GM18517 (cell line): ENCODE measurements around the gene TMEM69.
"Not testable (repeated sequence)": the region's sequence is repeated elsewhere in the genome, so short reads cannot be mapped to it uniquely, and the experiment has no call there.

ENCODE experiments used
- ATAC-seq: cut with Tn5 transposase; IDR thresholded peaks from one replicate; pipeline ENCODE4 v1.9.1; 2021; ENCODE audit warnings: mild to moderate bottlenecking, moderate library complexity; ENCODE audit not compliant: unreplicated experiment

Gene TMEM69

GRCh38 chr1:45677751-45678245 lies 10.2 kb upstream of the TMEM69 start:
- ATAC-seq = no peak

- ATAC-seq = no peak
Measured at GRCh38 chr1:45678489-45678888, 9.5 kb upstream of the TMEM69 start.

GRCh38 chr1:45679123-45679522 lies 8.9 kb upstream of the TMEM69 start:
- no peak for ATAC-seq

GRCh38 chr1:45682942-45683341 lies 5.0 kb upstream of the TMEM69 start:
- ATAC-seq = no peak

GRCh38 chr1:45684402-45684801 lies 3.6 kb upstream of the TMEM69 start:
- no peak for ATAC-seq

- no peak for ATAC-seq
Measured at GRCh38 chr1:45685308-45686014, 2.5 kb upstream of the TMEM69 start.

GRCh38 chr1:45686015-45686287 lies 2.0 kb upstream of the TMEM69 start:
- peak; percentile 3 for ATAC-seq

- ATAC-seq = peak; percentile 65
Measured at GRCh38 chr1:45686288-45687013, 1.5 kb upstream of the TMEM69 start, which contains the start of gene GPBP1L1. Gene GPBP1L1 (minus strand): TSS chr1:45686533. CDS start chr1:45659087, 27,446 bp downstream.

GRCh38 chr1:45687014-45687753 lies 797 bp upstream of the TMEM69 start:
- peak; percentile 70 for ATAC-seq

- not testable (repeated sequence) for ATAC-seq
Measured at GRCh38 chr1:45693811-45694210, 5.8 kb downstream of the TMEM69 start.

- ATAC-seq = no peak
Measured at GRCh38 chr1:45694823-45695222, 6.8 kb downstream of the TMEM69 start.

- ATAC-seq = no peak
Measured at GRCh38 chr1:45704637-45705036, 16.7 kb downstream of the TMEM69 start.

- no peak for ATAC-seq
Measured at GRCh38 chr1:45713711-45714110, 25.7 kb downstream of the TMEM69 start.

- no peak for ATAC-seq
Measured at GRCh38 chr1:45716700-45717099, 28.7 kb downstream of the TMEM69 start.

- ATAC-seq = not testable (repeated sequence)
Measured at GRCh38 chr1:45717386-45717785, 29.4 kb downstream of the TMEM69 start.

- no peak for ATAC-seq
Measured at GRCh38 chr1:45718289-45718688, 30.3 kb downstream of the TMEM69 start.

- ATAC-seq = no peak
Measured at GRCh38 chr1:45721207-45721606, 33.2 kb downstream of the TMEM69 start.

- no peak for ATAC-seq
Measured at GRCh38 chr1:45722809-45723208, 34.8 kb downstream of the TMEM69 start.

- no peak for ATAC-seq
Measured at GRCh38 chr1:45723248-45723930, 35.4 kb downstream of the TMEM69 start.

- ATAC-seq = not testable (repeated sequence)
Measured at GRCh38 chr1:45726007-45726406, 38.0 kb downstream of the TMEM69 start.
